ENCODE results near the gene LRRC61. TPM values are rescaled to one million over a fixed set of nuclear protein-coding genes. Genes with fewer than 3 reads are reported as not detected.

LRRC61 gene
- total RNA-seq, 1 experiment from 2014 or later = 35.8 TPM

Other genes with a start within 250 kb of the LRRC61 start
- 8.0 and 9.2 TPM in 2 replicates for gene ACTR3C, start 190 bp downstream of the LRRC61 start, total RNA-seq (2022)
- not detected in 2 replicates for gene RARRES2, start 18.3 kb downstream of the LRRC61 start, total RNA-seq (2022)
- 141 and 148 TPM in 2 replicates for gene REPIN1, start 45.5 kb downstream of the LRRC61 start, total RNA-seq (2022)
- 4.0 and 4.4 TPM in 2 replicates for gene ZNF775, start 56.0 kb downstream of the LRRC61 start, total RNA-seq (2022)
- gene GIMAP8, start 127.3 kb downstream of the LRRC61 start, total RNA-seq (2022) = 0.07 TPM in 1 of 2 replicates, not detected in the other
- gene GIMAP7, start 191.5 kb downstream of the LRRC61 start, total RNA-seq (2022) = not detected in 2 replicates
- gene GIMAP4, start 244.0 kb downstream of the LRRC61 start, total RNA-seq (2022) = not detected in 2 replicates

All from Caco-2 (cell line).